ENCODE data around the gene RCC2.

The RCC2 gene

DNA sequence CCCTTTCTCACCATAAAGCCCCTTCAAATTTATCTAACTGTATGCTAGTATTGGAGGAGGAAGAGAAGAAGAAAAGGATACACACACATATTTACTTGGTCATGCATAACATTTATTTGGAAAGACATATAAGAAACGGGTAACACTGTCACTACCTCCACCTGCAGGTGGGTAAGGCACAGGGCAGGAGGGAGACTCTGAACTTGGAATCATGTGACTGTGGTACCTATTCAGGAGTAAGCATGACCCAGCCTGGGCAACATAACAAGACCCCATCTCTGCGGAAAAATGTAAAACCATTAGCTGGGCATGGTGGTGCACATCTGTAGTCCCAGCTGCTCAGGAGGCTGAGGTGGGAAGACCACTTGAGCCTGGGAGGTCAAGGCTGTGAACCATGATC lies 68.9 kb downstream of the RCC2 start:
- no peak for DNase-seq

DNA sequence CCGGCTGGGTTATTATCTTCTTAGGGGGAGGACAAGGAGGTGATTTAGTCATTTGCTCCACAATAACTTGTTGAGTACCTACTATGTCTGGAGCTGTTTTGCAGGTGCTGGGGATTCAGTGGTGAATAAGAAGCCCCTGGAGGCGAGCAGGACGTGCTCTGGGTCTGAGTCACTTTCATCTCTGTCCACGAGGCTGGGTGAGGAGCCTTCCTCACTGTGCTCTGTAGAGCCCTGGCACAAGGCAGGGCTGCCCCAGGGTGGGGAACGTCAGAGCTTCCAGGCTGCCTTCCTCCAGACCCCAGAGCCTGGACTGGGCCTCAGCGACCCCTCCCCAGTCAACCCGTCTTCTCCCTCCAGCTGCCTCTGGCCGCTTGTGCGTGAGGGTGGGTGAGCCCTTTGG lies 70.0 kb downstream of the RCC2 start:
- DNase-seq, result no peak

DNA sequence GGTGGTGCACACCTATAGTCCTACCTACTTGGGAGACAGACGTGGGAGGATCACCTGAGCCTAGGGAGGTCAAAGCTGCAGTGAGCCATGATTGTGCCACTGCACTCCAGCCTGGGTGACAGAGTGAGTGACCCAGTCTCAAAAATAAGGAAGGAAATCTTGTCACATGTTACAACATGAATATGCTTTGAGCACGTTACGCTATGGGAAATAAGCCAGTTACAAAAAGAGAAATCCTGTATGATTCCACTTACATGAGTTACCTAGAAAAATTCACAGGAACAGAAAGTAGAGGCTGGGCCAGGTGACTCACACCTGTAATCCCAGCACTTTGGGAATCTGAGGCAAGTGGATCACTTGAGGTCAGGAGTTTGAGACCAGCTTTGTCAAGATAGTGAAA lies 74.2 kb downstream of the RCC2 start:
- no peak for DNase-seq

DNA sequence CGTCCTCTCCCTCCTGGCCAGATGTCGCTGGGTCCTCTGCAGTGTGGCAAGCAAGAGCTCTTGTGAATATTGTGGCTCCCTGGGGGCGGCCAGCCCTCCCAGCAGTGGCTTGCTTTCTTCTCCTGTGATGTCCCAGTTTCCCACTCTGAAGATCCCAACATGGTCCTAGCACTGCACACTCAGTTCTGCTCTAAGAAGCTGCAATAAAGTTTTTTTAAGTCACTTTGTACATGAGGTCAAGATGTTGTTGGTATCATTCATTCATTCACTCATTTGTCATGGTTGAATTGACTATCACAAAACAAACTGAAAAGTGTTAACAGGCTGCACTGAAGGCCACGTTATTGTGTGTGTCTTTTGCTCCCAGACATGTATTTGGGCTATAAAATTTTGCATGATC lies 75.7 kb downstream of the RCC2 start:
- DNase-seq, result no peak

DNA sequence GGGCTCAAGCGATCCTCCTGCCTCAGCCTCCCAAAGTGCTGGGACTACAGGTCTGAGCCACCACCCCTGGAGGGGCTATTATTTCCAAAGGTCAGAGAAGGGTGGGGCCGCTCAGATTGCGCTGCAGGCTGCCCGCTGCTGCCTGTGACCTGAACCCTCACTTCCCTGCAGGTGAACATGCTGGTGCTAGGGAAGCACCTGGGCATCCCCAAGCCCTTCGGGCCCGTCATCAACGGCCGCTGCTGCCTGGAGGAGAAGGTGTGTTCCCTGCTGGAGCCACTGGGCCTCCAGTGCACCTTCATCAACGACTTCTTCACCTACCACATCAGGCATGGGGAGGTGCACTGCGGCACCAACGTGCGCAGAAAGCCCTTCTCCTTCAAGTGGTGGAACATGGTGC lies 76.1 kb downstream of the RCC2 start:
- DNase-seq, result no peak

DNA sequence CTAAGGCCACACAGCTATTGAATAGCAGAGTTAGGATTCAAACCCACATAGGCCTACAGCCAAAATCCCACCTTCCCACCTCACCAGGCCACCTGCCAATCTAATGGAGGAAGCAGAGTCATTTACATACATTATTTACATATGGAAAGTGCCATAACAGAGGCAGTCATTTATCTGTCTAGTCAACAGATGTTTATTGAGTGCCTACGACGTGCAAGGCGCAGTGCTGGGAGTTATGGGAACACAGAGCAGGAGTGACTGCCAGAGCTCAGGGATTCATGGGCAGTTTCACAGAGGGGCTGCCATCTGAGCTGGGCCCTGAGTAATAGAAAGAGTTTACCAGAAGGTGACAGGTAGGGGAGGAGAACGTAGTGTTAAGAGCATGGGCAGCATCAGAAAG lies 77.8 kb downstream of the RCC2 start:
- DNase-seq, result no peak

DNA sequence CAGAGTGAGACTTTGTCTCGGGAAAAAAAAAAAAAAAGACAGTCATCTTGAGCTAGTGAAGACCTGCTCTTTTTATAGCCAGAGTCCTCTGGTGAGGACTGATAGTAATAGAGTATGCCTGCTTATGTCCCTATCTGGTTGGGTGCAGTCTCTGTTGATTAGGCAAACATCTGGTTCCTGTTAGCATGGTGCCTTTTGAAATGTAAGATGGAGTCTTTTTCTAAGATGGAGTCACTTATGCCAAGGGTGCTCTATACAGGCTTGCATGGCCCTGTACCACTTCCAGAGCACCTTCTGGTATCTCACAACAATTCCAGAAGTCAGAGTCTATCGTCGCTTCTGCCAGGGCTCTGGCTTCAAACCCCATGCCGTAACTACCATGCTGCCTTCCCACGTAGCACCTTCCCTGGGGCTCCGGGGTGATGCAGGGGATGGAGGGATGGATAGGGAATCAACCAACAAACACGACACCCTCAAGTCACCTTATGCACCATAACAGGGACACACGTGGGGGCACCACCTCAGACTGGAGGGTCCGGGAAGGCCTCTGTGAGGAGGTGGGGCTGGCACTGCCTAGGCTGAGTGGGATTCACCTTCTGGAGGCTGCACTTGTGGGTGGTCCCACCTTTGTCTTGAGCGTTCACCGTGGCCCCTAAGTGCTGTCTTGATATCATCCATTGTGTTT lies 79.1 kb downstream of the RCC2 start:
- DNase-seq, result no peak

DNA sequence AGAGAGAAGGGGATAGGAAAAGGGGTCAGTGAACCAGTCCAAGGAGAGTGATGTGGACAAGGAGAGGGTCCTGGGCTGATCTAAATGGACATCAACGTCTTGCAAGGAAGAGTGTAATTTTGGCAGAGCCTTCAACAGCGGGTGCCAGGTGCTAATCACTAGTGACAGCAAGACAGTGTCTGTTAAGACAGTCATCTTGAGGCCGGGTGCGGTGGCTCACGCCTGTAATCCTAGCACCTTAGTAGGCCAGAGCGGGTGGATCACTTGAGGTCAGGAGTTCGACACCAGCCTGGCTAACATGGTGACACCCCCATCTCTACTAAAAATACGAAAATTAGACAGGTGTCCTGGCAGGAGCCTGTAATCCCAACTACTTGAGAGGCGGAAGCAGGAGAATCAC lies 79.7 kb downstream of the RCC2 start:
- DNase-seq, result no peak

DNA sequence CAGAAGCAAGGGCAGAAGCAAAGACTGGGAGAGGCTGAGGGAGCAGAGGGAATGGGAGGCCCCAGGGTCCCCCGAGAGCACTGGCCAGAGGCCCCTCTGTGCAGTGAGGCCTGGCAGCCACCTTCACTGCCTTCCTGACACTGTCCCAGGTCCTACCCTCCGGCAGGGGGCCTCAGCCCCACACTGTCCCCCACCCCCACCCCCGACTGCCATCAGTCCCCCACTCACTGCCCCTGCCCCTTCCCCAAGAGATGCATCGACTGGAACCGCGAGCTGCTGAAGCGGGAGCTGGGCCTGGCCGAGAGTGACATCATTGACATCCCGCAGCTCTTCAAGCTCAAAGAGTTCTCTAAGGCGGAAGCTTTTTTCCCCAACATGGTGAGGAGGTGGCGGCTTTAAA lies 80.4 kb downstream of the RCC2 start:
- DNase-seq, result no peak

DNA sequence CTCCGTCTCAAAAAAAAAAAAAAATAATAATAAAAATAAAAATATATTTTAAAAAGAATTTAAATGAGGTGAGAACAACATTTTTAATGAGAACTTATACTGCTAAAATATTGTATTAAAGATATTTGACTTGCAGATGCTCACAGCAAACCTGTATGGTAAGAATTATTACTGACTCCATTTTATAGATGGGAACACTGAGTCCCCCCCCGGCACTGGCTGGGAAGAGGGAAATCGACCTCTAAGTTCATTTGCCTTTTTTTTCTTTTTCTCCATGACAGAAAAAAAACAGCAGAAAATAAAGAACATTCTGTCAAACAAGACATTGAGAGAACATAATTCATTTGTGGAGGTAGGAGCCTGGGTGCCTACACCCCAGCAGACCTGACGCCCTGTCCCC lies 80.9 kb downstream of the RCC2 start:
- DNase-seq, result no peak
